Peyer's patch (tissue), 4 donors: ENCODE results near the gene MXD3.

Source experiments
- POLR2A ChIP-seq, 2 donors: fragments of 450-650 bp; IDR thresholded peaks; one replicate each; pipeline ENCODE4 v1.5.1; 2017; ENCODE audit warnings: antibody characterized with exemption in 2 of 2, mild to moderate bottlenecking in 2 of 2, moderate library complexity in 2 of 2
- TF ChIP-seq, protein P1 (sequence below), 6 experiments: fragments of 450-650 bp in 4 of 6; fragments of 200-600 bp in 2 of 6; sonication (generic) in 1 of 6; IDR thresholded peaks; one replicate each; pipeline ENCODE4 v1.5.1; 2017 to 2019; ENCODE audit warnings: antibody characterized with exemption in 6 of 6, mild to moderate bottlenecking in 3 of 6, moderate library complexity in 1 of 6

DNA sequence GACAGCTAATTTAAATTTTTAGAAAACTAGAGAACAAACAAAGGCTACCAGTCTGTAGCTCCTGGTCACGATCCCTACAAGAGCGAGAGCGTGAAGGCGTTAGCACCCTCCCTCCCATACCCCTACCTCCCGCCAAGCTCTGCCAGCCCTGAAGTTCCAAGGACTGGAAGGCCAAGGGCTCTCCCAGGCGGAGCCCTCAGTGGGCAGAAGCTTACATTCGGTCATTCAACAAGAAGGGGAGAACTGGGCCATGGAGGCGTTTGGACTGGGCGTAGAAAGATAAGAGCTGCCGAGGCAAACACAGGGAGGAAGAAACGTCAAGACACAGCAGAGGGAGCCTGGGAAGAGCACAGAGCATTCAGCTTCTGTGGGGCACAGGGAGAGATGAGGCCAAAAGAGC is 3.0 kb downstream of the MXD3 start:
- TF ChIP-seq, protein P1, sequence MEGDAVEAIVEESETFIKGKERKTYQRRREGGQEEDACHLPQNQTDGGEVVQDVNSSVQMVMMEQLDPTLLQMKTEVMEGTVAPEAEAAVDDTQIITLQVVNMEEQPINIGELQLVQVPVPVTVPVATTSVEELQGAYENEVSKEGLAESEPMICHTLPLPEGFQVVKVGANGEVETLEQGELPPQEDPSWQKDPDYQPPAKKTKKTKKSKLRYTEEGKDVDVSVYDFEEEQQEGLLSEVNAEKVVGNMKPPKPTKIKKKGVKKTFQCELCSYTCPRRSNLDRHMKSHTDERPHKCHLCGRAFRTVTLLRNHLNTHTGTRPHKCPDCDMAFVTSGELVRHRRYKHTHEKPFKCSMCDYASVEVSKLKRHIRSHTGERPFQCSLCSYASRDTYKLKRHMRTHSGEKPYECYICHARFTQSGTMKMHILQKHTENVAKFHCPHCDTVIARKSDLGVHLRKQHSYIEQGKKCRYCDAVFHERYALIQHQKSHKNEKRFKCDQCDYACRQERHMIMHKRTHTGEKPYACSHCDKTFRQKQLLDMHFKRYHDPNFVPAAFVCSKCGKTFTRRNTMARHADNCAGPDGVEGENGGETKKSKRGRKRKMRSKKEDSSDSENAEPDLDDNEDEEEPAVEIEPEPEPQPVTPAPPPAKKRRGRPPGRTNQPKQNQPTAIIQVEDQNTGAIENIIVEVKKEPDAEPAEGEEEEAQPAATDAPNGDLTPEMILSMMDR (IDR thresholded peaks at IDR 0.05) = no peak
- no peak for TF ChIP-seq POLR2A (IDR thresholded peaks at IDR 0.05)
